Panc1 (cell line): ENCODE measurements around the gene STARD9. TPM values are rescaled to one million over a fixed set of nuclear protein-coding genes. Genes with fewer than 3 reads are reported as not detected.

ENCODE experiments used
- ATAC-seq: fragments of 200-7000 bp; cut with Tn5 transposase; 2 replicates; pipeline ENCODE4 v1.9.1; 2020; ENCODE audit warnings: mild to moderate bottlenecking, moderate library complexity
- BruUV-seq: library from RNA; stranded (reverse); fragments of 400-500 nt; replicated peaks from 2 replicates; lab custom pipeline; 2021; lab: Mats Ljungman, UMichigan
- CTCF ChIA-PET: fragments of 300-600 bp; sonication (Branson Sonifier 250); formaldehyde crosslinking; loops from one replicate; lab custom pipeline; 2022; ENCODE audit warnings: antibody characterized with exemption; lab: Charles Lee
- POLR2A ChIA-PET: fragments of 300-600 bp; sonication (Branson Sonifier 250); formaldehyde crosslinking; loops from one replicate; lab custom pipeline; 2022; ENCODE audit warnings: antibody characterized with exemption; lab: Charles Lee
- DNase-seq: peaks from one replicate; pipeline ENCODE4 v3.0.0-alpha.2; 2010; ENCODE audit warnings: low read depth, low spot score
- H3K27ac ChIP-seq: 2 replicates; pipeline ENCODE4 v1.5.1; 2011; ENCODE audit warnings: mild to moderate bottlenecking, low read length, inconsistent platforms
- H3K27me3 ChIP-seq: fragments of 200-500 bp; sonication (Bioruptor generic); 2 replicates; pipeline ENCODE4 v1.6.0; 2014; ENCODE audit warnings: low read length, inconsistent platforms; ENCODE audit not compliant: control insufficient read depth, insufficient read depth
- H3K36me3 ChIP-seq: fragments of 200-500 bp; sonication (Bioruptor generic); 2 replicates; pipeline ENCODE4 v1.5.1; 2014; ENCODE audit warnings: inconsistent platforms, mild to moderate bottlenecking, low read length, moderate library complexity; ENCODE audit not compliant: control insufficient read depth, insufficient read depth
- H3K4me1 ChIP-seq: 2 replicates; pipeline ENCODE4 v1.5.1; 2011; ENCODE audit warnings: inconsistent platforms, mild to moderate bottlenecking, low read length, moderate library complexity; ENCODE audit not compliant: control insufficient read depth, insufficient read depth
- H3K4me3 ChIP-seq, 2 experiments: 2 replicates each; pipeline ENCODE4 v1.5.1; 2011 to 2012; ENCODE audit warnings: low read depth in 2 of 2, low read length in 2 of 2, mild to moderate bottlenecking in 2 of 2, inconsistent platforms in 1 of 2, moderate library complexity in 1 of 2
- H3K9me3 ChIP-seq: fragments of 200-500 bp; sonication (Bioruptor generic); 2 replicates; pipeline ENCODE4 v1.5.1; 2014; ENCODE audit warnings: low read depth, mild to moderate bottlenecking, inconsistent platforms, low read length, moderate library complexity; ENCODE audit not compliant: control insufficient read depth, insufficient read depth
- CTCF ChIP-seq: fragments of 450-650 bp; IDR thresholded peaks from 2 replicates; pipeline ENCODE4 v1.5.1; 2017; ENCODE audit warnings: mild to moderate bottlenecking
- POLR2AphosphoS5 ChIP-seq: IDR thresholded peaks from 2 replicates; pipeline ENCODE4 v1.6.1; 2012; ENCODE audit warnings: mild to moderate bottlenecking, low read depth, low read length, moderate library complexity
- REST ChIP-seq, 2 experiments: IDR thresholded peaks; 2 replicates each; pipeline ENCODE4 v1.6.1; 2011 to 2012; ENCODE audit warnings: low read depth in 2 of 2, control low read depth in 1 of 2, low read length in 1 of 2, mild to moderate bottlenecking in 1 of 2, moderate library complexity in 1 of 2; ENCODE audit not compliant: insufficient read depth in 1 of 2
- SIN3A ChIP-seq: IDR thresholded peaks from 2 replicates; pipeline ENCODE4 v1.6.1; 2012; ENCODE audit warnings: low read depth, mild to moderate bottlenecking, low read length, moderate library complexity, borderline replicate concordance; ENCODE audit not compliant: insufficient read depth
- TCF7L2 ChIP-seq: IDR thresholded peaks from 2 replicates; pipeline ENCODE4 v1.6.1; 2011; ENCODE audit warnings: mild to moderate bottlenecking, low read depth, low read length, inconsistent platforms
- in situ Hi-C: cut with HindIII; loops from 2 replicates; pipeline ENCODE4 v1.10.0; 2016; ENCODE audit warnings: low sequenced_read_pairs, low pct_unique_long_range_greater_than_20kb
- intact Hi-C: fragments of 100-400 bp; cut with micrococcal nuclease; formaldehyde crosslinking; loops from one replicate; pipeline ENCODE4 v1.10.0; 2022; ENCODE audit not compliant: unreplicated experiment
- total RNA-seq: library from RNA; stranded (reverse); gene quantifications from one replicate; pipeline ENCODE4 v1.2.1, GENCODE V29; 2021; ENCODE audit not compliant: unreplicated experiment

The STARD9 gene
- total RNA-seq, 1 experiment from 2014 or later: 13.4 TPM

GRCh38 chr15:42716125-42716524 is 140.7 kb downstream of the STARD9 start:
- Histone ChIP-seq H3K27ac (no peak overlapping the region), H3K4me3 (no peak overlapping the region), H3K36me3 (no peaks in the 10 kb centered on the region; the same call in none of the 2 replicates), H3K9me3 (no peaks in the 10 kb centered on the region), H3K4me1 (no peaks in the 10 kb centered on the region), H3K27me3 (no peaks in the 10 kb centered on the region)
- POLR2A ChIA-PET: no interaction called here
- in situ Hi-C loops (no loop called here), intact Hi-C loops (no loop called here)
- BruUV-seq: no TSS peak
- CTCF ChIA-PET: no interaction called here
- TF ChIP-seq TCF7L2: no peak
- no peak for TF ChIP-seq SIN3A
- TF ChIP-seq REST (IDR thresholded peaks at IDR 0.05; ENCODE audit: insufficient read depth in 1 of 2, low read depth in 2 of 2, low read length in 1 of 2): no peak
- no peak for TF ChIP-seq POLR2AphosphoS5
- TF ChIP-seq CTCF: no peak
- ATAC-seq (no peak), DNase-seq (no peak)

- H3K36me3 ChIP-seq: no peaks in the 10 kb centered on the region; the same call in none of the 2 replicates
- in situ Hi-C loops: no loop called here
- H3K27ac ChIP-seq: no peak overlapping the region
- intact Hi-C loops: no loop called here
- ChIA-PET CTCF (no interaction called here), POLR2A (no interaction called here)
- DNase-seq: no peak
- no TSS peak for BruUV-seq
- no peaks in the 10 kb centered on the region for H3K9me3 ChIP-seq
- no peak overlapping the region for H3K4me3 ChIP-seq
- no peaks in the 10 kb centered on the region for H3K27me3 ChIP-seq
- no peak for ATAC-seq
- no peaks in the 10 kb centered on the region for H3K4me1 ChIP-seq
- TF ChIP-seq POLR2AphosphoS5 (no peak), TCF7L2 (no peak), CTCF (no peak), SIN3A (no peak), REST (IDR thresholded peaks at IDR 0.05; ENCODE audit: insufficient read depth in 1 of 2, low read depth in 2 of 2, low read length in 1 of 2) (no peak)
These were observed 141.2 kb downstream of the STARD9 start for GRCh38 chr15:42716626-42717025.
